Amniotic stem cell (primary cell): ENCODE results near the gene PPARGC1A.

Experiments
- DNase-seq: peaks from one replicate; lab custom pipeline; 2025; lab: John Stamatoyannopoulos, UW

PPARGC1A gene, protein sequence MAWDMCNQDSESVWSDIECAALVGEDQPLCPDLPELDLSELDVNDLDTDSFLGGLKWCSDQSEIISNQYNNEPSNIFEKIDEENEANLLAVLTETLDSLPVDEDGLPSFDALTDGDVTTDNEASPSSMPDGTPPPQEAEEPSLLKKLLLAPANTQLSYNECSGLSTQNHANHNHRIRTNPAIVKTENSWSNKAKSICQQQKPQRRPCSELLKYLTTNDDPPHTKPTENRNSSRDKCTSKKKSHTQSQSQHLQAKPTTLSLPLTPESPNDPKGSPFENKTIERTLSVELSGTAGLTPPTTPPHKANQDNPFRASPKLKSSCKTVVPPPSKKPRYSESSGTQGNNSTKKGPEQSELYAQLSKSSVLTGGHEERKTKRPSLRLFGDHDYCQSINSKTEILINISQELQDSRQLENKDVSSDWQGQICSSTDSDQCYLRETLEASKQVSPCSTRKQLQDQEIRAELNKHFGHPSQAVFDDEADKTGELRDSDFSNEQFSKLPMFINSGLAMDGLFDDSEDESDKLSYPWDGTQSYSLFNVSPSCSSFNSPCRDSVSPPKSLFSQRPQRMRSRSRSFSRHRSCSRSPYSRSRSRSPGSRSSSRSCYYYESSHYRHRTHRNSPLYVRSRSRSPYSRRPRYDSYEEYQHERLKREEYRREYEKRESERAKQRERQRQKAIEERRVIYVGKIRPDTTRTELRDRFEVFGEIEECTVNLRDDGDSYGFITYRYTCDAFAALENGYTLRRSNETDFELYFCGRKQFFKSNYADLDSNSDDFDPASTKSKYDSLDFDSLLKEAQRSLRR

GRCh38 chr4:23889814-23890341 is at the start of gene PPARGC1A:
Gene PPARGC1A, minus strand, starts transcription at chr4:23890047. Its CDS starts 90 bp downstream, at chr4:23889957.
- DNase-seq: no peak

DNA sequence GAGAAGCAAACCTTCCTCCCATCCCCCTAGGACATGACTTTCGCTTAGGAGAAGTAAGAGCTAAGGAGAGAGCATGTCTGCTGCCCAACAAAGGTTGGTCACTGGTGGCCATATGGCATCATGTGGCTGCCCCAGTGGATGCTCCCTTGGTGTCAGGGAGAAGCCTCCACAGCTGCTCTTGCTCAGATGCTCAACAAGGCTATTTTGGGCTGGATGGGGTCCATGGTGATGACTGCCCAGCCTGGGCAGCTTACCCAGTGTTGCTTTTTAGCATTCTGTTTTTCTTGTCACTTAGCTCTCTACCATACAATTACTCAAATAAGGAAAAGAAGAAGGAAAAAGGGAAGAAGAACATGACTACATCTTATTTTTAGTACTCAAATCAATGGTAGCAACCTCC is 48.9 kb upstream of the PPARGC1A start:
- no peak for DNase-seq

GRCh38 chr4:23937173-23937572 is 47.3 kb upstream of the PPARGC1A start:
- no peak for DNase-seq

GRCh38 chr4:23934915-23935314 is 45.1 kb upstream of the PPARGC1A start:
- DNase-seq: no peak

GRCh38 chr4:23934223-23934622 is 44.4 kb upstream of the PPARGC1A start:
- DNase-seq: no peak

GRCh38 chr4:23932901-23933308 is 43.1 kb upstream of the PPARGC1A start:
- no peak for DNase-seq

DNA sequence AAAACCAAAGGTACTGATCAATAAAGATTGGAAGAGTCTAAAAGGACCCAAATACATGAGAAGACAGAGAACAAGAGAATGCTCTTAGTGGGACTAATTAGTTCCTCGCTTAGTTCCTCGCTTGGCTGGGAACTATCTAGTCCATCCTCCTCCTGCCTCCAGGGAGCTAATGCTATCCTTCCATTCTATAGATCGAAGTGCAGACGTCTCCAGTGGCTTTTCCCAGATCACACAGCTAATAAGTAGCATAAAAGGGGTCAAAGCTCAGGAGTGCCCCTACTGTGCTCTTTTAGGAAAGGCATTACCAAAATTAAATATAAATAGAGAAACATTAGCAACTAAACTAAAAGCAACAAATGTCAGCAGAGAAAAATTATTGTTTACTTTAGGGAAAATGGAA is 42.3 kb upstream of the PPARGC1A start:
- no peak for DNase-seq

DNA sequence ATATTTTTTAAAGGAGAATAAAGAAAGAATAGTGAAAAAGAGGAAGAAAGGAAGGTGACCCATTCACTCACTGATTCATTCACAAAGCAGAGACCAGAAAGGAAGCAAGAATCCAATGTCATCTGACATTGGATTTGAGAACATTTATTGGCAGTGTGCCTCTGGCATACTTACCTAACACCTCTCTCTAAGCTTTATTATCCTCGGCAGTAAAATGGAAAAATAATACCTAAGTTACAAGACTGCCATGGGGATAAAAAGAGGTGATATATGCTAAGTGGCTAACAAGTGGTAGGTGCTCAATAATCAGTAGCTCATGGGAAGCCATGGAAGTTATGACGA is 41.6 kb upstream of the PPARGC1A start:
- DNase-seq: no peak

- no peak for DNase-seq
Observed at GRCh38 chr4:23930750-23931488, 41.1 kb upstream of the PPARGC1A start.

- DNase-seq: no peak
Observed at GRCh38 chr4:23929248-23929647, 39.4 kb upstream of the PPARGC1A start.

DNA sequence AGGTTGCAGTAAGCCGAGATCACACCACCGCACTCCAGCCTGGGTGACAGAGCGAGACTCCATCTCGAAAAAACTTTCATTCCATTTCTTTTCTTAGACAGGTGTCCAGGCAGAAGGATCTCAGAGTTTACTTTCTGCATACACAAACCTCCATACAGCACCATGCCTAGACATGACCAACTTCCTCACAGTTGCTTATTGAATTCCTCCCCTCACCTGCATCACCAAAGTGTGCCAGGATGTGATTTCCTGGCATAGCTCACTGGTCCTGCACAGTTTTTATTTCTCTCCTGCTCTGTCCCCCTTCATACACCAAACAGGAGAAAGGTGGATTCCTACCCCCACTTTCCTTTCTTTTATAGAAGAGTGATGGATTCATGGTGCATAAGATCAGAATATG is 34.7 kb upstream of the PPARGC1A start:
- DNase-seq: no peak

DNA sequence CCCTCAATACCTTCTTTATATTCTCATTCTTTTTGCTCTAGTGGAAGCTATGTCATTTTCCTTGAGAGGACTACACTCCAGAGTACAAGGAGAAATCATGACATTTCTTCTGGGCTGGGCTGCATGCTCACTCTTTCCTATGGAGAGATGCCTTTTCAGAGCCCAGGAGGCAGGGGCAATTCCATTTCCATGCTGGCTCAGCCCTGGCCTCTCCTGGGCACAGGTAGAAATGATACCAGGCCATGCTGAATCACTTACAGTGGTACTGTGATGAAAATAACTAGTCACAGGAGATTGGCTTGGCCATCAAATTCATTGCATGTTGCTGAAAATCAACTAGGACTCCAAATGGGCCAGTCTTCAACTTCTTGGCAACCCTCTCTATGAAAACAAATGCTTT is 34.0 kb upstream of the PPARGC1A start:
- no peak for DNase-seq

GRCh38 chr4:23923141-23923540 is 33.3 kb upstream of the PPARGC1A start:
- DNase-seq: no peak

- DNase-seq: no peak
Observed at GRCh38 chr4:23922541-23923111, 32.8 kb upstream of the PPARGC1A start.

DNA sequence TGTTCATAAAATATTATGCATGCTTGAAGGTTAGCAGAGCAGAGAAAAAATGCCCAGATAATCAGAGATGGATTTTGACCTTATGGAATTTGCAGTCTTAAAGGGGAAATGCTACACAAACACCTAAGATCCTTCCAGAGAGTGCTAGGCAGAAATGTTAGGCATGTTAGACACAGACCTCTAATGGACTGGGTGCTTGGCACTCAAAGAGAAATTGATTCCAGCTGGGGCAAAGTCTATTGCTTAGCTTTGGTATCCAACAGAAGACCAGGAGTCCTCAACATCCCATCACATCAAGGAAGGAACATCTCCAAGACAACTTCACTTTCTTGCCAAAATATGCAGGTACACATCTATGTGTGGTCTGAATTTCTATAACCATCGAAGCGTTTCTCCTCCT is 32.2 kb upstream of the PPARGC1A start:
- DNase-seq: no peak

DNA sequence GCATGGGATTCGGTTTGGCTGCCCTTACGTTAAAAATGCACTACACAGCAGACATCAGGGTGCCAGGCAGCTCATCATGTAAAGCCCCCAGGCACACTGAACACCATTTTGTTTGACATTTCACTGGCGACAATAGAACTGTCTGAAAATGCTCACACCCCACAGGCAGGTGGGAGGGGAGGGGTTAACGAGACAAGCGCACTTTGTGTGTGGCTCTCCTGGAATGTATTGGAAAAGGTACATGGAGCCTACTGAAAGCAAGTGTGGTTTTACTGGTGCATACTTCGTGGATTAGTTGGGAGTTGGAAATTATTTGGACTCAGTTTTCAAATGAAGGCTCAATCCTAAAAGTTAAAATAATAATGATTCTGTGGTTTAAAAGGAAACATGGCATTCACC is 31.6 kb upstream of the PPARGC1A start:
- DNase-seq: no peak

GRCh38 chr4:23920716-23921446 is 31.0 kb upstream of the PPARGC1A start:
- DNase-seq: no peak

DNA sequence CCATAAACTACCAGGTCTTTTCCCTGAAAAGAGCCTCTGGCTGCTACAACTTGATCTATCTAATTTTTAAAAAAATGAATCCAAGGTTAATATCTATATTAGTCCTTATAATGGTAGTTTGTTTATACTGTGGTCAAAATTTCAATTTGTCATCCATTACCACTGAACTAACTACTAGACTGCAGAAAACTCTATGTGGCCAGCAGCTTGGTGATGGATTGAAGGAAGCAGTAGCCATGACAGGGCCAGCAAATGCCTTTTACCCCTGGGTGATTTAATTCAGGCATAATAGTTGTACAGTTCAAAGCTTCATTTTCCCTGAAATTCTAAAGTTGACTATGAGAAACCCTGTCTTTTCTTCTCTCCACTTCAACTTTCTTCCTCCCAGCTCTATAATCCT is 30.4 kb upstream of the PPARGC1A start:
- DNase-seq: no peak

- DNase-seq: no peak
Observed at GRCh38 chr4:23916282-23916681, 26.4 kb upstream of the PPARGC1A start.

DNA sequence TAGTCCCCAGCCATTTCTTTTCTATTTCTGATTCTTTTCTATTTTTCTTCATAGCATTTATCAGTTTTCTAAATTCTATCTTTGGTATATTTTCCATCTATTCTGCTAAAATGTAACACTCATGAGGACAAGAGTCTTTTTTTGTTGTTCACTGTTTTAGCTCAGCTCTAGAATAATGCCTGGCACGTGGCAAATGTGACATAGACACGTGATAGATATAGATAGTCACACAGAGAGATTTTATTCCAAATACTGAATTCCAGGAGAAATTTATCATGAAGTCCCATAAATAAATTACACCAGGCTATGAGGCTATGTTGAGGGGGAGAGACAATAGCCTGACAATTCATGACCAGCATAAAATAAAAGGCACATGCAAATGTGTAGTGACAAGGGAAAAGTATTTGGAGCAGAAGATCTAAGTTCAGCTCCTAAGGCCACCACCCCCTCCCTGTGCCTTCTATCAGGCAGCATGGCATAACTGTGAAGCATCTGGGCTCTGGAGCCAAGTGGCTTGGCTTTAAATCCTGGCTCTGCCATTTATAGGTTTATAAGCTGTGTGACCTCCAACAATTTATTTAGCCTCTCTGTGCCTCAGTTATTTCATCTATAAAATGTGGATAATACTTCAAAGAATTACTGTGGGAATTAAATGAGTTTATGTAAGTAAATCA is 25.7 kb upstream of the PPARGC1A start:
- DNase-seq: no peak
